ENCODE measurements around the gene TTC16. TPM values are rescaled to one million over a fixed set of nuclear protein-coding genes. Genes with fewer than 3 reads are reported as not detected.
A peak's percentile ranks its signal among the peaks of the same experiment; 100 is the strongest.

TTC16 gene
- total and polyA plus RNA-seq, 4 donors, result 1.5 to 5.6 (median 2.7) TPM

DNA sequence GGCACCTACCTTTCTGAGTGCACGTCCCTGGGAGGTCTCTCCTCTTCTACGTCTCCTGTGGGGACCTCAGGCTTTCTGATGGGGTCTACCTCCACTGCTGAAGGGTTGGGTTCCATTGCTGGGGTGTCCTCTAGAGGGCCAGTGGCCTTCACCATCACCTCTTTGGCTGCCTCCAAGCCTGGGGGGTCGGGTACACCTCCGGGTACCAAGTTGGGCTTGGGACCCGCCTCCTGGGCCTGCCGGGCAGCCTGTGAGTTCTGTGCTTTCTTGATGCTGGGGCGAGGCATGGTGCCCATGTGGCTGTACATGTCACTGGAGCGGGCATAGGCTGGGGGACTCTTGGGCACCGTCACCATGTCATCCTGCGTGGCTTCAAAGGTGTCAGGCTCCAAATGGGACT lies 58.1 kb downstream of the TTC16 start:
- WGBS, 2 donors, result 89 to 94% methylated on average over 10 of the region's 10 CpGs
- no peak for DNase-seq
- no peak overlapping the region for H3K9ac ChIP-seq (ENCODE audit: insufficient read depth in 1 of 2, low read length in 2 of 2)

DNA sequence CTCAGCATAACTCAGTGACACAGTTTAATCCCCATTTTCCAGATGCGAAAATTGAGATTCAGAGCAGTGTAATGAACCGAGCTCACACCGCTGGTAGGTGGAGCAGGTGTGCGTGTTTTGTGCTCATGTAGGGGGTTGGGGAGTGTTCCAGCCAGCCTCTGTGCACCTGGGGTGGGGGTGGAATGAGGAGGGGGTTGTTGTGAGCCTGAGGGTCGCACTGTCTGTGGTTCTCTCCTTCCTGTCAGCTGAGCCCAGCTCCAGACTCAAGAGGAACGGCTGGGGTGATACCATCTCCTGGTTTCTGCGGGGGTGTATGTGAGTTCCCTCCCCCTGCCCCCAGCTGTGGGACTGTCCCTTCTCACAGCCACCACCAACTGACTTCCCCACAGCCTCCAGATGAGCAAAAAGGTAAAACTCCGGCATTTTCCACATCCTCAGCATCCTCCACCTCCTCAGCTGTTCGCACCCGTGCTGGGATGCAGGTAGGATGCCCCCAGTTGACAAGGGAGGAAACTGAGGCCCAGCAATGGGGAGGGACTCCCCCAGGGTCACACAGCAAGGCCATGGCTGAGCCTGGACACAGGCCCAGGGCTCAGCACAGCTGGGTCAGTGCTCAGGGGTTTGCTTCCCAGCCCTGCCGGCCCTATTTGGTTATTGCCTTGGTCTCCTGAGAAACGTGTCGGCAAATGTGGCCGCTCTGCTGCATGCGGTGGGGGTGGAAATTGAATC lies 60.5 kb downstream of the TTC16 start:
- Histone ChIP-seq H3K4me3 (no peak overlapping the region), H3K27me3 (ENCODE audit: control insufficient read depth in 3 of 3, insufficient read depth in 3 of 3, low read length in 2 of 3) (no peaks in the 10 kb centered on the region), H3K9me3 (ENCODE audit: control insufficient read depth in 4 of 4, insufficient read depth in 3 of 4, low read length in 3 of 4) (no peaks in the 10 kb centered on the region), H3K27ac (ENCODE audit: low read depth in 1 of 2, low read length in 1 of 2) (peak overlapping the region in 1 of 2 donors; percentile 71), H3K36me3 (ENCODE audit: control insufficient read depth in 4 of 4, insufficient read depth in 4 of 4, low read length in 4 of 4) (peaks cover 0 to 3% (median under 1%) of the 10 kb centered on the region in 4 donors), H3K4me1 (ENCODE audit: control insufficient read depth in 5 of 5, insufficient read depth in 5 of 5, low read length in 5 of 5) (peaks cover 0 to 10% (median 4%) of the 10 kb centered on the region in 5 donors), H3K9ac (ENCODE audit: insufficient read depth in 1 of 2, low read length in 2 of 2) (no peak overlapping the region)
- WGBS, 2 donors, result 29 to 59% methylated on average over 15 of the region's 15 CpGs
- DNase-seq (peak in 1 of 3 donors; percentile 28), ATAC-seq (ENCODE audit: insufficient read depth, low FRiP score) (no peak)
- TF ChIP-seq, protein P1, sequence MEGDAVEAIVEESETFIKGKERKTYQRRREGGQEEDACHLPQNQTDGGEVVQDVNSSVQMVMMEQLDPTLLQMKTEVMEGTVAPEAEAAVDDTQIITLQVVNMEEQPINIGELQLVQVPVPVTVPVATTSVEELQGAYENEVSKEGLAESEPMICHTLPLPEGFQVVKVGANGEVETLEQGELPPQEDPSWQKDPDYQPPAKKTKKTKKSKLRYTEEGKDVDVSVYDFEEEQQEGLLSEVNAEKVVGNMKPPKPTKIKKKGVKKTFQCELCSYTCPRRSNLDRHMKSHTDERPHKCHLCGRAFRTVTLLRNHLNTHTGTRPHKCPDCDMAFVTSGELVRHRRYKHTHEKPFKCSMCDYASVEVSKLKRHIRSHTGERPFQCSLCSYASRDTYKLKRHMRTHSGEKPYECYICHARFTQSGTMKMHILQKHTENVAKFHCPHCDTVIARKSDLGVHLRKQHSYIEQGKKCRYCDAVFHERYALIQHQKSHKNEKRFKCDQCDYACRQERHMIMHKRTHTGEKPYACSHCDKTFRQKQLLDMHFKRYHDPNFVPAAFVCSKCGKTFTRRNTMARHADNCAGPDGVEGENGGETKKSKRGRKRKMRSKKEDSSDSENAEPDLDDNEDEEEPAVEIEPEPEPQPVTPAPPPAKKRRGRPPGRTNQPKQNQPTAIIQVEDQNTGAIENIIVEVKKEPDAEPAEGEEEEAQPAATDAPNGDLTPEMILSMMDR (IDR thresholded peaks at IDR 0.05; ENCODE audit: control extremely low read depth, extremely low read depth), result no peak

More for the DNA sequence above, 58.1 kb downstream of the TTC16 start:
- Histone ChIP-seq H3K9me3 (ENCODE audit: control insufficient read depth in 4 of 4, insufficient read depth in 3 of 4, low read length in 3 of 4) (no peaks in the 10 kb centered on the region), H3K27me3 (ENCODE audit: control insufficient read depth in 3 of 3, insufficient read depth in 3 of 3, low read length in 2 of 3) (no peaks in the 10 kb centered on the region), H3K36me3 (ENCODE audit: control insufficient read depth in 4 of 4, insufficient read depth in 4 of 4, low read length in 4 of 4) (peaks cover 0 to 3% (median under 1%) of the 10 kb centered on the region in 4 donors), H3K4me3 (no peak overlapping the region), H3K27ac (ENCODE audit: low read depth in 1 of 2, low read length in 1 of 2) (no peak overlapping the region), H3K4me1 (ENCODE audit: control insufficient read depth in 5 of 5, insufficient read depth in 5 of 5, low read length in 5 of 5) (peaks cover 0 to 18% (median 3%) of the 10 kb centered on the region in 5 donors)
- no peak for ATAC-seq (ENCODE audit: insufficient read depth, low FRiP score)
- TF ChIP-seq, protein P1 (IDR thresholded peaks at IDR 0.05; ENCODE audit: control extremely low read depth, extremely low read depth), result no peak

DNA sequence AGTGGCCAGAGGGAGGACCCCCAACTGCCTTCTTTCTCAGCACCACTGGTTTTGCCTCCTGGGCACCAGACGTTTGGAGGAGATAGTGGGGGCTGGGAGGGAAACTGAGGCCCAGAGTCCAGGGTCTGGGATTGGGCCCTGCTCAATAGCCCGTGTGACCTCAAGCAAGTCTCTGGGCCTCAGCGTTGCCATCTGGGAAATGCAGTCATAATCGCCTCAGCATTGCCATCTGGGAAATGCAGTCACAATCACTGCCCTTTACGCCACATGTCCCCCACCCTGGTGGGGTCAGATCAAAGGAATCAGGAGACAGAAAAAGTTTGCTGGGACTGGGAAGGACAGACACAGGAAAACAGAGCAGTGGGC lies 61.0 kb downstream of the TTC16 start:
- ATAC-seq (ENCODE audit: insufficient read depth, low FRiP score), result no peak
- peak overlapping the region in 1 of 2 donors; percentile 71 for H3K27ac ChIP-seq (ENCODE audit: low read depth in 1 of 2, low read length in 1 of 2)

More for the DNA sequence above, 61.0 kb downstream of the TTC16 start:
- no peak overlapping the region for H3K9ac ChIP-seq (ENCODE audit: insufficient read depth in 1 of 2, low read length in 2 of 2)
- H3K27me3 ChIP-seq (ENCODE audit: control insufficient read depth in 3 of 3, insufficient read depth in 3 of 3, low read length in 2 of 3), result no peaks in the 10 kb centered on the region
- H3K4me1 ChIP-seq (ENCODE audit: control insufficient read depth in 5 of 5, insufficient read depth in 5 of 5, low read length in 5 of 5), result peaks cover 0 to 10% (median 4%) of the 10 kb centered on the region in 5 donors
- H3K4me3 ChIP-seq, result no peak overlapping the region
- no peaks in the 10 kb centered on the region for H3K9me3 ChIP-seq (ENCODE audit: control insufficient read depth in 4 of 4, insufficient read depth in 3 of 4, low read length in 3 of 4)
- DNase-seq, result no peak
- 42 to 55% methylated on average over 5 of the region's 5 CpGs for WGBS, 2 donors
- peaks cover 0 to 3% (median under 1%) of the 10 kb centered on the region in 4 donors for H3K36me3 ChIP-seq (ENCODE audit: control insufficient read depth in 4 of 4, insufficient read depth in 4 of 4, low read length in 4 of 4)
- TF ChIP-seq, protein P1 (IDR thresholded peaks at IDR 0.05; ENCODE audit: control extremely low read depth, extremely low read depth), result no peak
